Fibroblast of lung (primary cell): ENCODE measurements around the gene PCBP4. TPM values are rescaled to one million over a fixed set of nuclear protein-coding genes. Genes with fewer than 3 reads are reported as not detected.

ENCODE experiments used
- DNase-seq, 2 donors: peaks; one replicate each; pipeline versions ENCODE4 v3.0.0 to v3.0.0-alpha.2; 2010; ENCODE audit warnings: low read depth in 2 of 2
- H2AFZ ChIP-seq: 2 replicates; pipeline ENCODE4 v1.5.1; 2012; ENCODE audit warnings: low read length, control low read depth, inconsistent platforms
- H3K27ac ChIP-seq: 2 replicates; pipeline ENCODE4 v1.5.1; 2011; ENCODE audit warnings: low read length, control low read depth; ENCODE audit not compliant: insufficient read depth
- H3K27me3 ChIP-seq: 2 replicates; pipeline ENCODE4 v1.5.1; 2011; ENCODE audit warnings: mild to moderate bottlenecking, low read length; ENCODE audit not compliant: control insufficient read depth, insufficient read depth
- H3K36me3 ChIP-seq: 2 replicates; pipeline ENCODE4 v1.5.1; 2011; ENCODE audit warnings: low read length; ENCODE audit not compliant: control insufficient read depth, insufficient read depth
- H3K4me1 ChIP-seq: 2 replicates; pipeline ENCODE4 v1.5.1; 2011; ENCODE audit warnings: low read length; ENCODE audit not compliant: control insufficient read depth, insufficient read depth; ENCODE audit errors: extremely low read depth
- H3K4me2 ChIP-seq: 2 replicates; pipeline ENCODE4 v1.5.1; 2011; ENCODE audit warnings: low read length, control low read depth; ENCODE audit not compliant: insufficient read depth; ENCODE audit errors: extremely low read depth
- H3K4me3 ChIP-seq, 4 experiments: fragments of 200-600 bp in 1 of 4; sonication (generic) in 1 of 4; replicated peaks in 1 of 4; 2 replicates each; pipeline ENCODE4 v1.5.1; 2011 to 2016; ENCODE audit warnings: low read length in 4 of 4, low read depth in 3 of 4, mild to moderate bottlenecking in 3 of 4, control low read depth in 2 of 4, inconsistent platforms in 1 of 4, mixed read lengths in 1 of 4; ENCODE audit not compliant: insufficient read depth in 1 of 4; ENCODE audit errors: control extremely low read depth in 1 of 4
- H3K79me2 ChIP-seq: 2 replicates; pipeline ENCODE4 v1.5.1; 2012; ENCODE audit warnings: mild to moderate bottlenecking, low read length, inconsistent platforms; ENCODE audit not compliant: control insufficient read depth, insufficient read depth
- H3K9ac ChIP-seq: 2 replicates; pipeline ENCODE4 v1.5.1; 2011; ENCODE audit warnings: mild to moderate bottlenecking, low read length, control low read depth; ENCODE audit not compliant: insufficient read depth
- H3K9me3 ChIP-seq: 2 replicates; pipeline ENCODE4 v1.5.1; 2012; ENCODE audit warnings: low read depth, low read length; ENCODE audit not compliant: control insufficient read depth, insufficient read depth
- H4K20me1 ChIP-seq: 2 replicates; pipeline ENCODE4 v1.5.1; 2011; ENCODE audit warnings: low read length; ENCODE audit not compliant: control insufficient read depth, insufficient read depth; ENCODE audit errors: extremely low read depth
- CTCF ChIP-seq, 2 donors: IDR thresholded peaks in 1 of 2; conservative IDR thresholded peaks in 1 of 2; 1 replicate in 1 of 2; 2 replicates in 1 of 2; pipeline ENCODE4 v1.5.1; 2011 to 2012; ENCODE audit warnings: low read length in 2 of 2, control low read depth in 1 of 2, inconsistent platforms in 1 of 2, low read depth in 1 of 2, mild to moderate bottlenecking in 1 of 2
- EZH2 ChIP-seq: IDR thresholded peaks from 2 replicates; pipeline ENCODE4 v1.5.1; 2012; ENCODE audit warnings: low read length, control low read depth, mild to moderate bottlenecking; ENCODE audit errors: missing control alignments
- polyA plus RNA-seq, 2 donors: library from polyadenylated mRNA; depleted of rRNA in 1 of 2; stranded (reverse) in 1 of 2; unstranded in 1 of 2; fragments of >200 nt; gene quantifications; 2 replicates each; pipeline ENCODE4 v1.2.1, GENCODE V29; 2011 to 2012; ENCODE audit warnings: missing spikeins in 1 of 2
- total RNA-seq: library from RNA; depleted of rRNA; stranded (reverse); fragments of >200 nt; gene quantifications from 2 replicates; pipeline ENCODE4 v1.2.1, GENCODE V29; 2014

PCBP4 gene
- total and polyA plus RNA-seq, 2 donors (not counting 1 experiment from before 2014, with no cell fraction given) = 40.2 to 46.2 TPM

- Histone ChIP-seq H3K36me3 (peaks cover 3% of the 10 kb centered on the region), H4K20me1 (no peaks in the 10 kb centered on the region), H3K27ac (no peak overlapping the region), H3K9me3 (no peaks in the 10 kb centered on the region), H3K4me3 (no peak overlapping the region), H3K27me3 (no peaks in the 10 kb centered on the region), H2AFZ (no peak overlapping the region), H3K9ac (no peak overlapping the region), H3K4me2 (no peak overlapping the region), H3K79me2 (no peaks in the 10 kb centered on the region), H3K4me1 (peaks cover 13% of the 10 kb centered on the region)
- no peak for DNase-seq
- no peak for TF ChIP-seq EZH2
- no peak for TF ChIP-seq CTCF (conservative IDR thresholded peaks at IDR 0.05 in 1 of 2, IDR thresholded peaks at IDR 0.05 in 1 of 2; ENCODE audit: low read depth in 1 of 2, low read length in 2 of 2)
Observed at GRCh38 chr3:51946796-51947195, 20.5 kb downstream of the PCBP4 start.

GRCh38 chr3:51945926-51946705 lies 21.1 kb downstream of the PCBP4 start:
- peaks cover 3% of the 10 kb centered on the region for H3K36me3 ChIP-seq
- H3K27me3 ChIP-seq = no peaks in the 10 kb centered on the region
- DNase-seq = no peak
- H2AFZ ChIP-seq = no peak overlapping the region
- no peak overlapping the region for H3K4me2 ChIP-seq
- H3K27ac ChIP-seq = no peak overlapping the region
- TF ChIP-seq EZH2 = no peak
- TF ChIP-seq CTCF (conservative IDR thresholded peaks at IDR 0.05 in 1 of 2, IDR thresholded peaks at IDR 0.05 in 1 of 2; ENCODE audit: low read depth in 1 of 2, low read length in 2 of 2) = no peak
- H3K9me3 ChIP-seq = no peaks in the 10 kb centered on the region
- H3K4me1 ChIP-seq = peaks cover 13% of the 10 kb centered on the region
- H3K4me3 ChIP-seq = no peak overlapping the region
- H4K20me1 ChIP-seq = no peaks in the 10 kb centered on the region
- H3K79me2 ChIP-seq = peaks cover 1% of the 10 kb centered on the region
- H3K9ac ChIP-seq = no peak overlapping the region

- Histone ChIP-seq H3K79me2 (peaks cover 10% of the 10 kb centered on the region), H4K20me1 (no peaks in the 10 kb centered on the region)
- DNase-seq = no peak
Observed at GRCh38 chr3:51945031-51945840, 22.0 kb downstream of the PCBP4 start.

More at GRCh38 chr3:51945031-51945840, 22.0 kb downstream of the PCBP4 start:
- Histone ChIP-seq H2AFZ (no peak overlapping the region), H3K9me3 (no peaks in the 10 kb centered on the region), H3K9ac (no peak overlapping the region), H3K4me3 (no peak overlapping the region), H3K27me3 (no peaks in the 10 kb centered on the region), H3K27ac (no peak overlapping the region), H3K36me3 (peaks cover 3% of the 10 kb centered on the region), H3K4me2 (no peak overlapping the region), H3K4me1 (peaks cover 15% of the 10 kb centered on the region)
- TF ChIP-seq CTCF (conservative IDR thresholded peaks at IDR 0.05 in 1 of 2, IDR thresholded peaks at IDR 0.05 in 1 of 2; ENCODE audit: low read depth in 1 of 2, low read length in 2 of 2) (no peak), EZH2 (no peak)
